ENCODE results near the gene CDKN1C. TPM values are rescaled to one million over a fixed set of nuclear protein-coding genes. Genes with fewer than 3 reads are reported as not detected.
A peak's percentile ranks its signal among the peaks of the same experiment; 100 is the strongest.

CDKN1C gene
- total RNA-seq, 2 donors from 2014 or later = 1.5 to 2.6 TPM

DNA sequence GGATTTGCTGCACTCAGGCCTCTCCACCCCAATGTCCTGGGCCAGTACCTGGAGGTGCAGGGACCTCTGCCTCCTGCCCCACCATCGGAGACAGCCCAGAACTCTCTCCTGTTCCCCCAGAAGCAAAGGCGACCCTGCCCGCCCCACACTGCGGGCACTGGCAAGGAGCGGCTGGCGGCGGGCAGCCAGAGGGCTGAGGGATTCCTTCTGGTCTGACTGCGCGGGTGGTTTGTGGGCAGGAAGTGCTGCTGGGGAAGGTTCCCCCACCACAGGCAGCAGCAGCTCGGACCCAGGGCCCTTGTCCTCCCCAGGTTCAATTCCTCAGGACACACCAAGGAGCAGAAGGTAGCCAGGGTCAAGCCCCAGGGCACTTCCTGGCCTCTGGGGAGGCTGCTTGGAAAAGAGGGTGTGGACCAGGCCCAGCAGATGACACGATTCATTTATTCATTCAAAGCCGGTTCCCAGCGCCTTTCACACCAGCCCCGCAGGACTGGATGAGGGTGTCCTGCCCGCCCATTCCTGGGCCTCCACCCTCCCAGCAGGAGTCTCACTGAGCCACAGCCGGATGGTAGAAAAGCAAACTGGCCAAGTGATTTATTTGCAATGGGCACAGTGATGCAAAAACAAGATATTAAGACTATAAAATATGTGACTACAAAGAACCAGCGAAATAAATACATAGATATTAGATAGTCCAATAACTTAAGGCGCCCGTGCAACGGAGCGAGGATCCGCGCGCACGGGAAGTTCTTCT is 42.5 kb upstream of the CDKN1C start:
- Mint-ChIP-seq H3K4me3 (peak overlapping the region; percentile 84 to 91), H3K4me1 (ENCODE audit: low read depth) (peaks cover 36% of the 10 kb centered on the region), H3K27me3 (ENCODE audit: low read depth) (peaks cover 17% of the 10 kb centered on the region), H3K27ac (peak overlapping the region; percentile 94), H3K9me3 (no peaks in the 10 kb centered on the region), H3K36me3 (ENCODE audit: insufficient read depth in 2 of 2) (no peaks in the 10 kb centered on the region)
- no peak for ATAC-seq (replicated peaks in 1 of 2)
- DNase-seq = peak; percentile 45 to 52

DNA sequence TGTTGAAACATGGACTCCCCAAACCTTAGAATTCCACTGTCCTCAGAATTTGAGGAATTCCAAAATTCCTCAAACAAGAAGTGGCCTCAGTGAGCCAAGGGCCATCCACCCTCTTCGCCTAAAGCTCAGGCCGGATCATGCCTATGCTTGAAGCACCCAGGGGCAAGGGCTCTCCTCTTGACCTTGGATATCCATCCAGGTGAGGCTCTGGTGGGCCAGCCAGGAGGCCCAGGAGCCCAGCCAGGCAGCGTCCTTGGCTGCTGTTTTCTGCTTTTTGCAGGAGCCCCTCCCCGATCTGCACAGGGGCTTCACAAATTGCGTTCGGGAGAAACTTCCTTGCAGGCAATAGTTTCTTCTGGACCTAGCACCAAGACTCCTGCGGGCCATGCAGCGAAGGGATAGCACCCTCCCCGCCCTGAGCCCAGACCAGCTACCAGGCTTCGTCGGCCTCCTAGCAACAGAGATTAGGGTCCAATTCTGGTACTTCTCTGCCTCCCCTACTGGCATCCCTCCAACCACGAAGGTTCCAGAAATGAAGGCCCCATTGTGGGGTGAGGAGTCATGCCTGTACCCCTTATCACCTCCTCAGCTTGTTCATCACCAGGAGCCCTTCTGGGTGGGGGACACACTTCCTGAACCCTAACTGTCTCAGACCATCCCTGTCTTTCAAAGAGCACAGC is 41.7 kb upstream of the CDKN1C start:
- Mint-ChIP-seq H3K4me1 (ENCODE audit: low read depth) (peaks cover 36% of the 10 kb centered on the region), H3K36me3 (ENCODE audit: insufficient read depth in 2 of 2) (no peaks in the 10 kb centered on the region), H3K27ac (peak overlapping the region; percentile 94), H3K4me3 (peak overlapping the region; percentile 84 to 91), H3K9me3 (no peaks in the 10 kb centered on the region), H3K27me3 (ENCODE audit: low read depth) (peaks cover 17% of the 10 kb centered on the region)
- ATAC-seq (replicated peaks in 1 of 2) (no peak), DNase-seq (no peak)

DNA sequence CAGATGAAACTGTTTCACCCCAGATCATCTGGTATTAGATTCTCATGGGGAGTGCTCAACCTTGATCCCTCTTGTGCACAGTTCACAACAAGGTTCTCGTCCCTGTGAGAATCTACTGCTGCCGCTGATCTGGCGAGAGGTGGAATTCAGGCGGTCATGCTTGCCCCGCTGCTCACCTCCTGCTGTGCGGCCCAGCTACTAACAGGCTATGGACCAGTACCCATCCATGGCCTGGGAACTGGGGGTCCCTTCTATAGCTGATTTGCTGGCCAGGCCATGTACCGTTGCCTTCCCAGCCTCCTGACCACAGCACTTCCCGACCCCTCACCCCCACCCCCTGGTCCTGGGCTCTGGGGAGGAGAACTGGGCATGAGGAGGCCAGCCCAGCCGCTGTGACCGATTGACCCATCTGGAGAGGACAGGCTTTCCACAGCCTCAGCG is 41.1 kb upstream of the CDKN1C start:
- peaks cover 17% of the 10 kb centered on the region for H3K27me3 Mint-ChIP-seq (ENCODE audit: low read depth)
- DNase-seq = no peak
- no peak overlapping the region for H3K4me3 Mint-ChIP-seq
- ATAC-seq (replicated peaks in 1 of 2) = no peak
- no peak overlapping the region for H3K27ac Mint-ChIP-seq
- no peaks in the 10 kb centered on the region for H3K36me3 Mint-ChIP-seq (ENCODE audit: insufficient read depth in 2 of 2)
- H3K9me3 Mint-ChIP-seq = no peaks in the 10 kb centered on the region
- peaks cover 35% of the 10 kb centered on the region for H3K4me1 Mint-ChIP-seq (ENCODE audit: low read depth)

GRCh38 chr11:2924821-2925675 is 39.5 kb upstream of the CDKN1C start:
- no peak for ATAC-seq (replicated peaks in 1 of 2)
- Mint-ChIP-seq H3K9me3 (no peaks in the 10 kb centered on the region), H3K36me3 (ENCODE audit: insufficient read depth in 2 of 2) (no peaks in the 10 kb centered on the region), H3K27me3 (ENCODE audit: low read depth) (peaks cover 17% of the 10 kb centered on the region), H3K27ac (no peak overlapping the region), H3K4me3 (no peak overlapping the region), H3K4me1 (ENCODE audit: low read depth) (peaks cover 19% of the 10 kb centered on the region)
- DNase-seq = no peak

- no peak overlapping the region for H3K4me3 Mint-ChIP-seq
- DNase-seq = no peak
- no peaks in the 10 kb centered on the region for H3K9me3 Mint-ChIP-seq
- H3K27ac Mint-ChIP-seq = no peak overlapping the region
- H3K27me3 Mint-ChIP-seq (ENCODE audit: low read depth) = peaks cover 17% of the 10 kb centered on the region
- ATAC-seq (replicated peaks in 1 of 2) = no peak
- no peaks in the 10 kb centered on the region for H3K36me3 Mint-ChIP-seq (ENCODE audit: insufficient read depth in 2 of 2)
- peaks cover 15% of the 10 kb centered on the region for H3K4me1 Mint-ChIP-seq (ENCODE audit: low read depth)
Observed at GRCh38 chr11:2924381-2924780, 38.8 kb upstream of the CDKN1C start.

GRCh38 chr11:2923446-2924375 is 38.1 kb upstream of the CDKN1C start:
- ATAC-seq (replicated peaks in 1 of 2) (no peak), DNase-seq (no peak)
- H3K36me3 Mint-ChIP-seq (ENCODE audit: insufficient read depth in 2 of 2) = no peaks in the 10 kb centered on the region
- H3K27ac Mint-ChIP-seq = no peak overlapping the region
- no peak overlapping the region for H3K4me3 Mint-ChIP-seq
- no peaks in the 10 kb centered on the region for H3K9me3 Mint-ChIP-seq
- H3K4me1 Mint-ChIP-seq (ENCODE audit: low read depth) = peaks cover 15% of the 10 kb centered on the region
- H3K27me3 Mint-ChIP-seq (ENCODE audit: low read depth) = peaks cover 17% of the 10 kb centered on the region

DNA sequence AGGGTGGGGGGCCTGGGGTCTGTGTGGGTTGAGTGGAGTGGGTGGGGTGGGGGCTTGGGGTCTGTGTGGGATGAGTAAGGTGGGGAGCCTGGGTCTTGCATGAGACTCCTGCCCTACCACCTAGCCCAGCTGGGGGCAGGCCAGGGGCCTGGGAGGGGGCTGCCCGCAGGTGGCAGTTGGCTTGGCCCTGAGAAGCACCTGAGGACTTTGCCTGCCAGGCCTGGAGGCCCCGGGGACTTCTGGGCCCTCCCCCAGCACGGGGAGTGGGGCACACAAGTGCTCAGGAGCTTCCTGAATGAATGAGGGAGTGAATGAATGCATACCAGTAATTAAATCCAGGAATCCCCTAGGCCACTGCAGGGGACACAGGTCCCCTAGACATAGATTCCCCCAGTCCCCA is 37.1 kb upstream of the CDKN1C start:
- peaks cover 7% of the 10 kb centered on the region for H3K4me1 Mint-ChIP-seq (ENCODE audit: low read depth)
- H3K9me3 Mint-ChIP-seq = no peaks in the 10 kb centered on the region
- ATAC-seq (replicated peaks in 1 of 2) (no peak), DNase-seq (no peak)
- no peaks in the 10 kb centered on the region for H3K36me3 Mint-ChIP-seq (ENCODE audit: insufficient read depth in 2 of 2)
- H3K27me3 Mint-ChIP-seq (ENCODE audit: low read depth) = peaks cover 9% of the 10 kb centered on the region
- no peak overlapping the region for H3K4me3 Mint-ChIP-seq
- no peak overlapping the region for H3K27ac Mint-ChIP-seq

GRCh38 chr11:2921742-2922493 is 36.3 kb upstream of the CDKN1C start:
- no peaks in the 10 kb centered on the region for H3K36me3 Mint-ChIP-seq (ENCODE audit: insufficient read depth in 2 of 2)
- H3K9me3 Mint-ChIP-seq = no peaks in the 10 kb centered on the region
- H3K27me3 Mint-ChIP-seq (ENCODE audit: low read depth) = peaks cover 2% of the 10 kb centered on the region
- ATAC-seq (replicated peaks in 1 of 2) = no peak
- H3K4me3 Mint-ChIP-seq = no peak overlapping the region
- no peak overlapping the region for H3K27ac Mint-ChIP-seq
- no peak for DNase-seq
- no peaks in the 10 kb centered on the region for H3K4me1 Mint-ChIP-seq (ENCODE audit: low read depth)

DNA sequence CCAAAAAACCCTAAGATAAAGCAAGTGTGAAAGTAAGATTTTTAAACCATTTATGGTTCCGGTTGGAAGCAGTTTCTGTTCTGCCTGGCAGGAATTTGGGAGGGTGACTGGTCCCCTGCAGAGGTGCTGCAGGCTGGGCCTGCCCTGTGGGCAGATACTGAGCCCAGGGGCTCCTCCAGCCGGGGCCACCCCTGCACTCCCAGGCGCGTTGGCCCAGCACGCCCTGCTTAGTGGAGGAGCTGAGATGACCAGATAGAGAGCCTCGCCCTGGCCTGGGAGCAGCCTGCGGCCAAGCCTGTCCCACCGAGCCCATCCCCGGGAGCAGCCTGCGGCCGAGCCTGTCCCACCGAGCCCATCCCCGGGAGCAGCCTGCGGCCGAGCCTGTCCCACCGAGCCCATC is 35.7 kb upstream of the CDKN1C start:
- Mint-ChIP-seq H3K4me1 (ENCODE audit: low read depth) (no peaks in the 10 kb centered on the region), H3K9me3 (no peaks in the 10 kb centered on the region), H3K27ac (no peak overlapping the region), H3K4me3 (no peak overlapping the region), H3K36me3 (ENCODE audit: insufficient read depth in 2 of 2) (no peaks in the 10 kb centered on the region), H3K27me3 (ENCODE audit: low read depth) (no peaks in the 10 kb centered on the region)
- no peak for ATAC-seq (replicated peaks in 1 of 2)
- DNase-seq = no peak

DNA sequence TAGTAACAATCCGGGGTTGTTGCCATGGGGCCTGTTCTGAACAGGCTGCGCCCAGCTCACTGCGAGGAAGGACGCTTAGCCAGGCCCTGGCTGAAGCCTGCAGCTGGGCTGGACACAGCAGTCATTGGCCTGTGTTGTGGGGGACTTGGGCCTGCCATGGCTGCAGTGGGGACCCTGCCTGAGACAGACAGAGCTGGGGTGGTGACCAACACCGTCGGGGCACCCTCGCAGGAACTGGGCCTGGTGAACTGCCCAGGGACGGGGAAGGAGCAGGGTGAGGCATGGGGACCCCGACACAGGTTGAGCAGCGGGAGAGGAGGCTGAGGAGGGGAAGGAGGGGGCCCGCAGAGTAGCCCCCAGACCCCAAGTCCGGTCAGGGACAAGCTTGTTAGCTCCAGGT is 34.8 kb upstream of the CDKN1C start:
- no peak overlapping the region for H3K4me3 Mint-ChIP-seq

GRCh38 chr11:2919837-2920236 is 34.3 kb upstream of the CDKN1C start:
- H3K27me3 Mint-ChIP-seq (ENCODE audit: low read depth) = no peaks in the 10 kb centered on the region
- H3K36me3 Mint-ChIP-seq (ENCODE audit: insufficient read depth in 2 of 2) = no peaks in the 10 kb centered on the region
- no peak overlapping the region for H3K27ac Mint-ChIP-seq
- H3K4me3 Mint-ChIP-seq = no peak overlapping the region
- DNase-seq = no peak
- H3K9me3 Mint-ChIP-seq = no peaks in the 10 kb centered on the region
- no peaks in the 10 kb centered on the region for H3K4me1 Mint-ChIP-seq (ENCODE audit: low read depth)
- no peak for ATAC-seq (replicated peaks in 1 of 2)

More for the DNA sequence above, 34.8 kb upstream of the CDKN1C start:
- no peaks in the 10 kb centered on the region for H3K4me1 Mint-ChIP-seq (ENCODE audit: low read depth)
- no peak overlapping the region for H3K27ac Mint-ChIP-seq
- H3K9me3 Mint-ChIP-seq = no peaks in the 10 kb centered on the region
- DNase-seq = no peak
- no peaks in the 10 kb centered on the region for H3K36me3 Mint-ChIP-seq (ENCODE audit: insufficient read depth in 2 of 2)
- no peak for ATAC-seq (replicated peaks in 1 of 2)
- H3K27me3 Mint-ChIP-seq (ENCODE audit: low read depth) = no peaks in the 10 kb centered on the region

- Mint-ChIP-seq H3K36me3 (ENCODE audit: insufficient read depth in 2 of 2) (no peaks in the 10 kb centered on the region), H3K9me3 (no peaks in the 10 kb centered on the region), H3K27ac (no peak overlapping the region), H3K27me3 (ENCODE audit: low read depth) (no peaks in the 10 kb centered on the region), H3K4me3 (no peak overlapping the region), H3K4me1 (ENCODE audit: low read depth) (no peaks in the 10 kb centered on the region)
- DNase-seq = no peak
- ATAC-seq (replicated peaks in 1 of 2) = no peak
Observed at GRCh38 chr11:2919188-2919587, 33.6 kb upstream of the CDKN1C start.

Data from activated T-cell treated with anti-CD3 and anti-CD28 coated beads, Interleukin-2, amount 50 U/mL, for 72 hours (primary cell).